ENCODE measurements around the gene SPOCD1. TPM values are rescaled to one million over a fixed set of nuclear protein-coding genes. Genes with fewer than 3 reads are reported as not detected.
A peak's percentile ranks its signal among the peaks of the same experiment; 100 is the strongest.

Gene SPOCD1
- total RNA-seq, 2 donors from 2014 or later, result 21.6 TPM; not detected in 1

DNA sequence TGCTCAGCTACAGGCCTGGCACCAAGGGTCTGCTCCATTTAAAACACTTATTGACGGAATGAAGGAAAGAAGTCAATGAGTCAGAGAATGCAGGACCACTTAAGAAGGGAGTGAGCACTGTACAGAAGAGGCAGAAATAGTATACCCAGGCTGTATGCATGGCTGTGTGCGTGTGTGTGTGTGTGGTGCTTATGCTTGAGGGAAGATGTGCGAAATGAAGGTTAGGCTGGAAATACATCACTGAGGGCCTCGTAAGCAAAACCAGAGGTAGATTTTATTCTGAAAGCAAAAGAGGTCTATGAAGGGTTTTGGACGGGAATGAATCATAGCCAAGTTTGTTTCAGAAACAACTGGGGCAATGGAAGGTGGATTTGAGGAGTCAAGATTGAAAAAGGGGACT, 42.0 kb downstream of the SPOCD1 start:
- H3K4me3 ChIP-seq, result no peak overlapping the region
- no peak for TF ChIP-seq POLR2AphosphoS5 (IDR thresholded peaks at IDR 0.05)
- no peaks in the 10 kb centered on the region for H3K36me3 ChIP-seq
- no peak overlapping the region for H3K27ac ChIP-seq
- H3K4me1 ChIP-seq (replicated peaks), result no peaks in the 10 kb centered on the region
- no peaks in the 10 kb centered on the region for H3K9me3 ChIP-seq
- WGBS, result 95% methylated on average over 5 of the region's 5 CpGs
- peaks cover 6% of the 10 kb centered on the region for H3K27me3 ChIP-seq (replicated peaks; ENCODE audit: insufficient read depth)
- intact Hi-C loops (cut with DNase I), result no loop called here
- DNase-seq (ENCODE audit: low spot score), result no peak

DNA sequence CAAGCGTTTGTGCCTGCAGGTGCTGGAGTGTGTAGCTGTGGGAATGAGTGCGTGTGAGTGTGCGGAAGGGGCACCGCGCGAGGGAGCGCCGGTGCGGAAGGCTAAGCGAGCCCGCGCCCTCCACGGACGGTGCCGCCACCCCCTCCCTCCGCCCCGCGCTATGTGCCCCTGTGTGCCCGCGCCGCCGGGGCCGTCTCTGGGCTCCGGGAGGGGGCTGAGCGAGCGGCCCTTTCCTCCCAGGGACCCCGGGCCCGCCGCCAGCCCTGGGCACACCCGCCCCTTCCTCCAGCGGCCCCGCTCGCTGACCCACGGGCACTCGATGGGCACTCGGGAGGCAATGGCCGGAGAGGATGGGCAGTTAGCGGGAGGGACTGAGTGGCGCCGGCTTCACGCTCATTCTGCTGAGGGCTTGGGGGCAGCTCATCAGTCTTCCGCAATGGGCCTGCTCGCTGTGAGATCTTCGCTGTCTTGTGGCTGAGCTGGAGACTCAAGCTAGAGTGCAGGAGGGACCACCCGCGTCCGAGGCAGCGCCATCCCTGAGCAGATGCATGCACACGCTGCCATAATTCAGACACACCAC, 43.1 kb downstream of the SPOCD1 start:
- H3K36me3 ChIP-seq, result no peaks in the 10 kb centered on the region
- TF ChIP-seq, protein P1, sequence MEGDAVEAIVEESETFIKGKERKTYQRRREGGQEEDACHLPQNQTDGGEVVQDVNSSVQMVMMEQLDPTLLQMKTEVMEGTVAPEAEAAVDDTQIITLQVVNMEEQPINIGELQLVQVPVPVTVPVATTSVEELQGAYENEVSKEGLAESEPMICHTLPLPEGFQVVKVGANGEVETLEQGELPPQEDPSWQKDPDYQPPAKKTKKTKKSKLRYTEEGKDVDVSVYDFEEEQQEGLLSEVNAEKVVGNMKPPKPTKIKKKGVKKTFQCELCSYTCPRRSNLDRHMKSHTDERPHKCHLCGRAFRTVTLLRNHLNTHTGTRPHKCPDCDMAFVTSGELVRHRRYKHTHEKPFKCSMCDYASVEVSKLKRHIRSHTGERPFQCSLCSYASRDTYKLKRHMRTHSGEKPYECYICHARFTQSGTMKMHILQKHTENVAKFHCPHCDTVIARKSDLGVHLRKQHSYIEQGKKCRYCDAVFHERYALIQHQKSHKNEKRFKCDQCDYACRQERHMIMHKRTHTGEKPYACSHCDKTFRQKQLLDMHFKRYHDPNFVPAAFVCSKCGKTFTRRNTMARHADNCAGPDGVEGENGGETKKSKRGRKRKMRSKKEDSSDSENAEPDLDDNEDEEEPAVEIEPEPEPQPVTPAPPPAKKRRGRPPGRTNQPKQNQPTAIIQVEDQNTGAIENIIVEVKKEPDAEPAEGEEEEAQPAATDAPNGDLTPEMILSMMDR (IDR thresholded peaks at IDR 0.05), result no peak
- TF ChIP-seq POLR2AphosphoS5 (IDR thresholded peaks at IDR 0.05) (no peak), POLR2A (IDR thresholded peaks at IDR 0.05) (no peak)
- H3K4me3 ChIP-seq, result peak overlapping the region in 1 of 2 donors; percentile 11
- 18% methylated on average over 48 of the region's 49 CpGs for WGBS
- no peak overlapping the region for H3K27ac ChIP-seq
- DNase-seq (ENCODE audit: low spot score), result no peak
- H3K9me3 ChIP-seq, result no peaks in the 10 kb centered on the region
- no peaks in the 10 kb centered on the region for H3K4me1 ChIP-seq (replicated peaks)
- intact Hi-C loops (cut with DNase I), result no loop called here
- H3K27me3 ChIP-seq (replicated peaks; ENCODE audit: insufficient read depth), result peaks cover 6% of the 10 kb centered on the region

DNA sequence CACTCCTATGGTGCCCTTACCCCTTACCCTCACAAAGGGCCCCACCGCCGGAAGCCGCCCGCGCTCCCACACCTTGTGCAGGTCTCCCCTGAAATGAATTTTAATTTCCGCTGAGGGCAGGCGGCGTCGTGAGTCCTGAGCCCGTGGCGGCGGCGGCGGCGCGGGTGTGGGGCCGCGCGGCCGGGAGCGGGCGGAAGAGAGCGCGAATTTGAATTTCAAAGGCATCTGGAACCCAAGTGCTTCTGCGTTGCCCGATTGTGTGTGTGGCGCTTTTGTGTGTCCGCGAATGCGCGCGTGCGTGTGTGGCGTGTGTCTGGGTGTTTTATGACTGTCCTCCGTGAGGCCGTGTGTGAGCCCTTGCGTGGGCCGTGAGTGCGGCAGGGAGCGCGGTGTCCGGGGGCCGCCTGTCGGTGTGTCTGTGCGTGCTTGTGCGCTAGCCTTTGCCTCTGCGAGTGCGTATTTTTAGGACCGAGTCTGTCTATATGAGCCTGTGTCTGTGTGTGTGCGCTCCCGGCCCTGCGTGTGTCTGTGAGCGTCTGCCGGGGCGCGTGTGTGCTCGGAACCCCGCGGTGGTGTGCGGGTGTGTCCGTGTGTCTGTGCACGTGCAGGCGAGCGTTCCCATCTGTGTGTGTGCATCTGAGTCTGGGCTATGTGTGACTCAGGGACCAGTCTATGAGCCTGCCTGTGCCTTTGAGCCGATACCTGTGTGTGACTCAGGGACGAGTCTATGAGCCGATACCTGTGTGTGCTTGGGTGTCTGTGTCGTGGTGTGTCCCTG, 43.7 kb downstream of the SPOCD1 start:
- Histone ChIP-seq H3K9me3 (no peaks in the 10 kb centered on the region), H3K36me3 (no peaks in the 10 kb centered on the region), H3K4me1 (replicated peaks) (no peaks in the 10 kb centered on the region), H3K27ac (no peak overlapping the region), H3K4me3 (peak overlapping the region in 1 of 2 donors; percentile 11), H3K27me3 (replicated peaks; ENCODE audit: insufficient read depth) (peaks cover 6% of the 10 kb centered on the region)
- intact Hi-C loops (cut with DNase I), result no loop called here
- WGBS, result 8% methylated on average over 68 of the region's 68 CpGs
- DNase-seq (ENCODE audit: low spot score), result no peak
- TF ChIP-seq, protein P1 (IDR thresholded peaks at IDR 0.05), result peak in 1 of 4 experiments; percentile 10
- no peak for TF ChIP-seq POLR2AphosphoS5 (IDR thresholded peaks at IDR 0.05)

DNA sequence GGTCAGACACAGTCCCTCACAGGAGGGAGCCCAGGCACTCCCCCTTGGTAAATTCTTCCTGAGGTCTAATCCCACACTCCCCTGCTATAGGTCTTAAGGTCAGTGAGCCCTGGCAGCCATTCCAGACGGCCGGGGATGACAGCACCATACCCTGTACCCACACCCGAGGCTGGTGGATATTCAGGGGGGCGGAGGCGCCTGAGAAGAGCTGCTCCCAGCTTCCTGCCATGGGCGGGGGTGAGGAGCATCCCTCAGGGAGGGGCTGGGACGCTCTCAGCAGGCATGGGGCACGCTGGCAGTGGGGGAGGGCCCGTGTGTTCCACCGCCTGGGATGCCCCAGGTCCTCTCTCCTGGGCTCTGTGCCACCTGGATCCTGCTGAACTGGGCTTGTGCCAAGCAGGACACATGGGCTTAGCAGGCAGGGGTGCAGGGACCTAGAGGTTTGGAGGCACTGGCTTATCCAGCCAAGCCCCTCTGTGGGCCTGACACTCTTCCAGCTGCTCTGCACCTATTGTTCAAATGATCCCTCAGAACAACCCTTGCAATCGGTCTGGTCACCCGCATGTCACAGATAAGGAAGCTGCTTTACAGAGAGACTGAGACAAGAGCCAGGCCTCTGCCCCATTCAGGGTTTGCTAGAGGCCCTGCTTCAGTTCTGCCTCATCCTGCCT, 46.0 kb downstream of the SPOCD1 start:
- no peak overlapping the region for H3K27ac ChIP-seq
- intact Hi-C loops (cut with DNase I), result loop anchor here (10.0 kb wide), 1 partner anchor 295 kb away; no protein-coding TSS in a partner anchor
- no peaks in the 10 kb centered on the region for H3K9me3 ChIP-seq
- H3K4me3 ChIP-seq, result no peak overlapping the region
- TF ChIP-seq POLR2A (IDR thresholded peaks at IDR 0.05), result no peak
- TF ChIP-seq POLR2AphosphoS5 (IDR thresholded peaks at IDR 0.05), result no peak
- peak; percentile 65 for DNase-seq (ENCODE audit: low spot score)
- no peaks in the 10 kb centered on the region for H3K36me3 ChIP-seq
- no peaks in the 10 kb centered on the region for H3K4me1 ChIP-seq (replicated peaks)
- H3K27me3 ChIP-seq (replicated peaks; ENCODE audit: insufficient read depth), result peaks cover 6% of the 10 kb centered on the region
- 23% methylated on average over 12 of the region's 12 CpGs for WGBS

DNA sequence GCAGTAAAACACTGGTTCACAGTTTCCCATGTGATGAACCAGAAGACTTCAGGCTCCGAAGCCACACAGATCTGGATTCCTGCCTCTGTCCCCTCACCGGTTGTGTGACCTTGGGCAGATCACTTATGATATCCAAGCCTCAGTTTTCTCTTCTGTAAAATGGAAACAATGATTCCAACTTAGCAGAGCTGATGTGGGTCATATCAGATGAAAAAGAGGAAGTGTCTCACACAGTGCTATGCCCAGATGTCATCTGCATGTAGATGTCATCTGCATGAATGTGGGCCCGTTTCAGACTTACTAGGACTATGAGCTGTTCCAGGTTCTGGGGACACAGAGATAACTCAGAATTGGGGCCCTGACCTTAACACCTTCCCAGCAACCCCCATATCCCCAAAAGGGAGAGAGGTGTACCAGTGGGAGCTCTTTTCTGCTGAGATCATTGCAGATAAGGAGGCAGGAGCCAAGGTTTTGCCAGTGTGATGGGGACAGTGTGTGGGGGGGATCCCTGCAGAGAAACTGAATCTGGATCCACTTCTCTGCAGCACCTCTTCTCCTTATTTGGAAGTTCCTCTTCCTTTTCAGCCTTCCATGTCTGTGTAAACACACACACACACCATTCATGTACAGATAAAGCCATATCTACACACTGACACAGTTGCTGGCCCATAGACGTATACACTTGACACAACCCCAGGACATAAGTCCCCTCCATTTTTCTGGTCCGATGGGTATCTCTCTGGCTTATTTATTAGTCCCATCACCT, 46.7 kb downstream of the SPOCD1 start:
- H3K9me3 ChIP-seq, result no peaks in the 10 kb centered on the region
- 65% methylated on average over 5 of the region's 5 CpGs for WGBS
- intact Hi-C loops (cut with DNase I), result loop anchor here (10.0 kb wide), 1 partner anchor 296 kb away; no protein-coding TSS in a partner anchor
- H3K36me3 ChIP-seq, result no peaks in the 10 kb centered on the region
- no peak overlapping the region for H3K4me3 ChIP-seq
- no peak overlapping the region for H3K27ac ChIP-seq
- H3K4me1 ChIP-seq (replicated peaks), result no peaks in the 10 kb centered on the region
- no peak for DNase-seq (ENCODE audit: low spot score)
- peaks cover 3% of the 10 kb centered on the region for H3K27me3 ChIP-seq (replicated peaks; ENCODE audit: insufficient read depth)
- TF ChIP-seq POLR2A (IDR thresholded peaks at IDR 0.05) (no peak), POLR2AphosphoS5 (IDR thresholded peaks at IDR 0.05) (no peak)
- TF ChIP-seq, protein P1 (IDR thresholded peaks at IDR 0.05), result no peak

Data from prostate gland (tissue), 2 donors.